Karpas-422 (cell line): ENCODE measurements around the gene BIRC5. TPM values are rescaled to one million over a fixed set of nuclear protein-coding genes. Genes with fewer than 3 reads are reported as not detected.
"Not testable (repeated sequence)": the region's sequence is repeated elsewhere in the genome, so short reads cannot be mapped to it uniquely, and the experiment has no call there.

Experiments used
- DNase-seq: peaks from one replicate; pipeline ENCODE4 v3.0.0-alpha.2; 2015
- H2AFZ ChIP-seq: fragments of 200-600 bp; sonication (generic); 2 replicates; pipeline ENCODE4 v1.6.1; 2014; ENCODE audit warnings: antibody characterized with exemption, low read length, mixed read lengths
- H3K27ac ChIP-seq: fragments of 200-600 bp; sonication (generic); 2 replicates; pipeline ENCODE4 v1.5.1; 2014; ENCODE audit warnings: mild to moderate bottlenecking, low read length, moderate library complexity
- H3K27me3 ChIP-seq: fragments of 200-600 bp; sonication (generic); 2 replicates; pipeline ENCODE4 v1.6.1; 2014; ENCODE audit warnings: low read length, mixed read lengths
- H3K36me3 ChIP-seq: fragments of 200-600 bp; sonication (generic); 2 replicates; pipeline ENCODE4 v1.6.1; 2014; ENCODE audit warnings: low read length, mixed read lengths; ENCODE audit not compliant: insufficient read depth
- H3K4me1 ChIP-seq: fragments of 200-600 bp; sonication (generic); 2 replicates; pipeline ENCODE4 v1.6.1; 2014; ENCODE audit warnings: mild to moderate bottlenecking, low read length, mixed read lengths
- H3K4me2 ChIP-seq: fragments of 200-600 bp; sonication (generic); 2 replicates; pipeline ENCODE4 v1.6.1; 2014; ENCODE audit warnings: low read length, low read depth, mild to moderate bottlenecking; ENCODE audit not compliant: poor library complexity, severe bottlenecking
- H3K4me3 ChIP-seq: fragments of 200-600 bp; sonication (generic); 2 replicates; pipeline ENCODE4 v1.5.1; 2014; ENCODE audit warnings: mild to moderate bottlenecking, antibody characterized with exemption, low read length, mixed read lengths
- H3K79me2 ChIP-seq: fragments of 200-600 bp; sonication (generic); 2 replicates; pipeline ENCODE4 v1.6.1; 2014; ENCODE audit warnings: mild to moderate bottlenecking, low read length, mixed read lengths
- H3K9ac ChIP-seq: fragments of 200-600 bp; sonication (generic); 2 replicates; pipeline ENCODE4 v1.6.0; 2014; ENCODE audit warnings: low read length
- H3K9me2 ChIP-seq: fragments of 200-600 bp; sonication (generic), shearing (Covaris generic); replicated peaks from 2 replicates; pipeline ENCODE4 v1.6.0; 2014; ENCODE audit warnings: mild to moderate bottlenecking, low read length, moderate library complexity; ENCODE audit not compliant: insufficient read depth
- H3K9me3 ChIP-seq: fragments of 300-700, 200-600 bp; sonication (generic); 2 replicates; pipeline ENCODE4 v1.6.1; 2014; ENCODE audit warnings: low read length, mixed read lengths
- H4K20me1 ChIP-seq: fragments of 200-600 bp; sonication (generic); 2 replicates; pipeline ENCODE4 v1.6.1; 2014; ENCODE audit warnings: mild to moderate bottlenecking, antibody characterized with exemption, low read length, low read depth; ENCODE audit not compliant: insufficient read depth
- total RNA-seq: library from RNA; depleted of rRNA; stranded (reverse); fragments of >200 nt; shearing (Covaris generic); gene quantifications from 2 replicates; pipeline ENCODE4 v1.2.3, GENCODE V29; 2014; ENCODE audit warnings: low replicate concordance

BIRC5 gene
- total RNA-seq, 1 experiment from 2014 or later: 45.4 TPM

GRCh38 chr17:78171591-78172248 is 42.3 kb upstream of the BIRC5 start:
- H3K27ac ChIP-seq, H2AFZ ChIP-seq, H3K4me2 ChIP-seq, H3K36me3 ChIP-seq, H3K9me2 ChIP-seq, H3K9ac ChIP-seq, H3K9me3 ChIP-seq, H3K27me3 ChIP-seq, DNase-seq, H3K79me2 ChIP-seq: not testable (repeated sequence)
- H3K4me3 ChIP-seq: peak overlapping the region; percentile 4; the same call in 1 of the 2 replicates
- H3K4me1 ChIP-seq: peaks cover 48% of the 10 kb centered on the region
- peaks cover 17% of the 10 kb centered on the region for H4K20me1 ChIP-seq

- Histone ChIP-seq H3K27ac (no peak overlapping the region), H3K4me3 (peak overlapping the region; percentile 4; the same call in 1 of the 2 replicates)
Measured at GRCh38 chr17:78172249-78173051, 41.6 kb upstream of the BIRC5 start.

GRCh38 chr17:78173097-78173715 is 40.8 kb upstream of the BIRC5 start:
- DNase-seq: no peak
- Histone ChIP-seq H3K27me3 (peaks cover 3% of the 10 kb centered on the region; the same call in 1 of the 2 replicates), H3K4me3 (no peak overlapping the region), H3K27ac (no peak overlapping the region), H4K20me1 (peaks cover 17% of the 10 kb centered on the region), H3K9me2 (no peaks in the 10 kb centered on the region), H3K36me3 (no peaks in the 10 kb centered on the region; the same call in 1 of the 2 replicates), H2AFZ (no peak overlapping the region), H3K4me1 (peaks cover 47% of the 10 kb centered on the region), H3K4me2 (peak overlapping the region; percentile 53), H3K9ac (peak overlapping the region; percentile 31; the same call in 1 of the 2 replicates), H3K9me3 (no peaks in the 10 kb centered on the region), H3K79me2 (no peaks in the 10 kb centered on the region)

More at GRCh38 chr17:78172249-78173051, 41.6 kb upstream of the BIRC5 start:
- peaks cover 17% of the 10 kb centered on the region for H4K20me1 ChIP-seq
- H3K36me3 ChIP-seq: no peaks in the 10 kb centered on the region; the same call in 1 of the 2 replicates
- peak overlapping the region; percentile 31 for H3K9ac ChIP-seq
- DNase-seq: peak; percentile 71
- peaks cover 3% of the 10 kb centered on the region; the same call in 1 of the 2 replicates for H3K27me3 ChIP-seq
- no peaks in the 10 kb centered on the region for H3K9me2 ChIP-seq
- peaks cover 51% of the 10 kb centered on the region for H3K4me1 ChIP-seq
- no peaks in the 10 kb centered on the region for H3K79me2 ChIP-seq
- peak overlapping the region; percentile 53 for H3K4me2 ChIP-seq
- no peak overlapping the region for H2AFZ ChIP-seq
- no peaks in the 10 kb centered on the region for H3K9me3 ChIP-seq

GRCh38 chr17:78174346-78174869 is 39.6 kb upstream of the BIRC5 start:
- Histone ChIP-seq H3K36me3 (no peaks in the 10 kb centered on the region; the same call in 1 of the 2 replicates), H3K4me2 (no peak overlapping the region), H4K20me1 (peaks cover 10% of the 10 kb centered on the region), H3K4me3 (no peak overlapping the region), H3K9ac (no peak overlapping the region), H3K79me2 (no peaks in the 10 kb centered on the region), H3K27me3 (no peaks in the 10 kb centered on the region; the same call in 1 of the 2 replicates), H2AFZ (no peak overlapping the region), H3K9me3 (no peaks in the 10 kb centered on the region), H3K9me2 (no peaks in the 10 kb centered on the region), H3K27ac (no peak overlapping the region), H3K4me1 (peaks cover 39% of the 10 kb centered on the region)
- no peak for DNase-seq

- Histone ChIP-seq H3K4me1 (peaks cover 34% of the 10 kb centered on the region), H3K4me2 (no peak overlapping the region), H3K4me3 (no peak overlapping the region), H3K79me2 (no peaks in the 10 kb centered on the region), H2AFZ (no peak overlapping the region), H3K9me3 (no peaks in the 10 kb centered on the region), H3K27ac (no peak overlapping the region), H4K20me1 (peaks cover 4% of the 10 kb centered on the region), H3K36me3 (no peaks in the 10 kb centered on the region; the same call in 1 of the 2 replicates), H3K9ac (no peak overlapping the region), H3K27me3 (no peaks in the 10 kb centered on the region), H3K9me2 (no peaks in the 10 kb centered on the region)
- DNase-seq: no peak
Measured at GRCh38 chr17:78174870-78175642, 39.0 kb upstream of the BIRC5 start.

- H2AFZ ChIP-seq: no peak overlapping the region
- no peaks in the 10 kb centered on the region for H3K79me2 ChIP-seq
- H3K27ac ChIP-seq: no peak overlapping the region
- H3K4me1 ChIP-seq: peaks cover 34% of the 10 kb centered on the region
- no peaks in the 10 kb centered on the region for H3K9me3 ChIP-seq
- peaks cover 3% of the 10 kb centered on the region for H4K20me1 ChIP-seq
- DNase-seq: no peak
- H3K4me3 ChIP-seq: no peak overlapping the region
- H3K36me3 ChIP-seq: no peaks in the 10 kb centered on the region; the same call in 1 of the 2 replicates
- H3K4me2 ChIP-seq: no peak overlapping the region
- no peak overlapping the region for H3K9ac ChIP-seq
- no peaks in the 10 kb centered on the region for H3K27me3 ChIP-seq
- H3K9me2 ChIP-seq: no peaks in the 10 kb centered on the region
Measured at GRCh38 chr17:78175643-78175981, 38.4 kb upstream of the BIRC5 start.

GRCh38 chr17:78176548-78177025 is 37.5 kb upstream of the BIRC5 start:
- H3K4me2 ChIP-seq: no peak overlapping the region
- peak; percentile 91 for DNase-seq
- H4K20me1 ChIP-seq: peaks cover 3% of the 10 kb centered on the region; the same call in 1 of the 2 replicates
- no peaks in the 10 kb centered on the region for H3K9me3 ChIP-seq
- H3K27me3 ChIP-seq: no peaks in the 10 kb centered on the region
- H3K79me2 ChIP-seq: no peaks in the 10 kb centered on the region
- peaks cover 34% of the 10 kb centered on the region for H3K4me1 ChIP-seq
- H3K36me3 ChIP-seq: no peaks in the 10 kb centered on the region; the same call in 1 of the 2 replicates
- no peaks in the 10 kb centered on the region for H3K9me2 ChIP-seq
- H2AFZ ChIP-seq: no peak overlapping the region
- H3K27ac ChIP-seq: no peak overlapping the region
- no peak overlapping the region for H3K4me3 ChIP-seq
- H3K9ac ChIP-seq: no peak overlapping the region
